Hematopoietic multipotent progenitor cell treated with erythropoietin and hydrocortisone succinate and interleukin-3 and kit ligand, for 8 days (in vitro differentiated cells): ENCODE measurements around the gene LRP1B.

Experiments used
- DNase-seq: peaks from one replicate; pipeline ENCODE4 v3.0.0-alpha.2; 2015

The LRP1B gene

DNA sequence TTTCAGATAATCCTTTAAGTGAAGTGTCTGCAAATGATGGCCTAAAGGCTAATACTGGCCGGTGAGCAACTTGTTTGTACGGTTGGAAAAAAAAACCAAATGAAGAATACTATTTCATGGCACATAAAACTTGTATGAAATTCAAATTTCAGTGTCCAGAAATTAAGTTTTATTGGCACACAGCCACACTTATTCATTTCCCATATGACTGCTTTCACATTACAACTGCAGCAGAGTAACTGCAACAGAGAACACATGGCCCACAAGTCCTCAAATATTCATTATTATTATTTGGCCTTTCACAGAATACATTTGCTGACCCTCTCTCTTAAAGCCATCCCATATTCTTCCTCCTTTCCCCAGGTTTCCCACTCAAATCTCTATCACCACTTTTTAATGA is 1268.6 kb downstream of the LRP1B start:
- no peak for DNase-seq

DNA sequence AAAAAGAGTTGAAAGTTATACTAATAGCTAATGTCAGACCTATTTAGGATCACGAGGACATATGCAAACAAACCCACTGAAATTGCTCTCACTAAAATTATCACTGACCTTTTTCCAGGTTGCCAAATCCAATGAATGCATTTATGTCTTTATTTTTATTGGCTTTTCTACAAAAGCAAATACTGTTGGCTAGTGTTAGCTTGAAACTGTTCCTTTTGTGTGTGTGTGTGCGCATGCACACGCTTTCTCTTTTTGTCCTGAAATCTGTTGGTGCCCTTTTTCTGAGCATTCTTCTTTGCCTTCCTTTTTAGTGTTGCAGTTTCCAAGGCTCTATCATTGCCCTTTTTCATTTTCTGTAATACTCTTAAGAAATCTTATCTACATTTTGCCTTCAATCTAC is 1269.2 kb downstream of the LRP1B start:
- DNase-seq, result no peak

DNA sequence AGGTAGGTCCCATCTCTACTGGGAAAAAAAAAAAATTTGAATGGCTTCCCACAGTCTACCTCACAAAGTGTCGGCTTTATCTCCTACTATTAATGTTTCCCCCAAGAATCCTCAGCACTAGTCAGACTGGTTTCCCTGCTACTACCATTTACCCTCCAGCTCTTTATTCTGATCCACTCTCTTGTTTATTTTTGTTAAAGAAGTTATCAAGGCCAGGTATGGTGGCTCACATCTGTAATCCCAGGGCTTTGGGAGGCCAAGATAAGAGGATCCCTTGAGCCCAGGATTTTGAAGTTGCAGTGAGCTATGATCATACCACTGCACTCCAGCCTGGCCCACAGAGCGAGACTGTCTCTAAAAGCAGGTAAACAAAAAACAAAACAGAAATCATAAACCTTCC is 1275.3 kb downstream of the LRP1B start:
- no peak for DNase-seq

DNA sequence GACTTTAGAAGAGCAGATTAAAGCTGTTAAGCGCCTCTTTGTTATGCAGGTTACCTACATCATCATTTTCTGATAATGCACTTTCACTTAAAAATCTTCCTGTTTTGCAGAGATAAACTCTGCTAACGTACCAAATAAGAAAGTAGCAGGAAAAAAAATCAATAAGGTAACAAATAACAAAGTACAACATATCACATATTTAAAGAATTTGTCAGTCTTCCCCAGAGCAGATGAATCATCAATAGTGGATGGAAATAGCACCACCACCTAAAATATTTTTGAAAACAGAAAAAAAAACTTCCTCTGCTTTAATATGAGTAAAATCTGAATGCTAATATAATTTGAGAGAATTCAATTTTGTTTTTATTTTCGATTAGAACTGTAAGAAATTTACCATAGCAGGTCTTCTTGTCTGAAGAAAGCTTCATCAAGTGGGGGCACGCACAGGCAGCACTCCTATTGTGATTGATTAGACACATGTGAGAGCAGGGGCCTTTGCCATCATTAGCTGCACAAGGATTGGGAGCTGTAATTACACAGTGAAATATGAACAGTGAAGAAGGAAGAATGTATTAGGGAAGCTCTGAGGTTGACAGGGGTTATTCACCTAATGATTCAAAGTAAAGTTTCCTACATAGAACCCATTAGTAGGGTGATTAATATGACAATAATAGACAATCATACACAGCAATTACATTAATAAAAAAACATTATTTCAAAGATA is 1279.4 kb downstream of the LRP1B start:
- DNase-seq, result no peak

DNA sequence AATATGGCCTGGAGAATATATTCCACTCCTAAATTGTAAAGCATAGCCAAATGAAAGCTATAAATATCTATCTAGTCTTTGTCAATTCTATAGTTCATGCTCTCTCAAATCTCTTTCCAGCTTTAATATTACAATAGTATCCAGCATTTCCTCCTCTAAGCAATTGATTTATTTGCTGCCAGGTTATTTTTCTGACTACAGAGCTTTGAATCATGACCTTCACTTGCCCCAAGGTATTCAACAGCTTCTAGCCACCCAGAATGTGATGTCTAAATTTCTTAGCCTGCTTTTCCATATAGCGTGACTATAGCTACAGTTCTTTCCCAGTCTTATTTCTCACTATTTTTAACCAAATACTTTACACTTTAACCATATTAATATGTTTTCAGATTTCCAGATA is 1287.6 kb downstream of the LRP1B start:
- DNase-seq, result no peak

DNA sequence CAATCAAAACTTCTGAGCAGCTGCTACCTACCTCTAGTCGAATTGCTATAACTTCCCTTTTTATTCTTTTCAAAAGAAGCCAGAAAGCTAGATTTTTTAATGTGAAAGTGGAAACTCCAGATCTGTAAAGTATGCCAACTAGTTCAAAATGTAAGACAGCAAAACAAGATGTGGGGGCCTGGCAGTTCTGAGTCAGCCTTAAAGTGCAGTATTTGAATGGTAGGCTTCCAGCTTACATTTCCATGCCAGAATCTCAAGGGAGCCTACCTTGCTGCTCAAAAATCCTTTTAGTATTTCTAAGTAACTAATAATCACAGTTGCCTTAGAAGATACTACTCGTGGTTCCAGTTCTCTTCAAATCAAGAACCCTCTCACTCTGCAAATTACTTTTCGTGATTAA is 1288.7 kb downstream of the LRP1B start:
- no peak for DNase-seq

DNA sequence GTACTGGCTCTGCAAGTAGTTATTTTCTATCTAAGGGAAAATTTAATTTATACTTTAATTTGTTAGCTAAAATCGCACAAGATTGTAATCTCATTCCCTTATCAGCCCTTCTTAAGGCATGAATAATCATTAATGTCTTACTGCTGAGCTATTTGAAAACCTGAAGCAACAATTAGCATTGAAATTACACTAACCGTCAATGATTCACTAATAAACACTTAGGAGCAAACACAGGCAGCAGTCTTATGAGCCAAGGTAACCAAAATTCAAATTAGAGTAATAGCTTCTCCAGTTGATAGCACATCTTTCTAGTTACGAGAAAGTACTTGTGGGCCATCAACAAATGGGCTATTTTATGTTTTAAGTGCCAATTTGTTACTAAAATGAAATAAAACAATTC is 1289.7 kb downstream of the LRP1B start:
- no peak for DNase-seq

DNA sequence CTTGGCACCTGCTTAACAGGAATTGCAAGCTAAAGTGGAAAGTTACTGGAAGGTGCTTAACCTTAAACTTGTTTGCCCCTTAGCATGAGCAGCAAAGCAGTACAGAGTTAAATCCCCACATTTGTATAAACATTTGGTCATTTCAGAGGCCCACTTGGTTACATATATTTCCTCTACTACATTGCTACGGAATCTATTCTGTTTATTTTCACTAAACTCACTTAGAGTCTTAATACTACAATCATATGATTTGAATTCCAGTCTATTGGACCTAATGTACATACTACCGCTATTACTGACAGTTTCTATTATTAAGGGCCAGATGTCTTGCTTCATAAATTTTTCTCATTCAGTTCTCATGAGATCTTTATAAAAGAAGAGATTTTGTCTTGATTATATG is 1294.0 kb downstream of the LRP1B start:
- DNase-seq, result no peak

DNA sequence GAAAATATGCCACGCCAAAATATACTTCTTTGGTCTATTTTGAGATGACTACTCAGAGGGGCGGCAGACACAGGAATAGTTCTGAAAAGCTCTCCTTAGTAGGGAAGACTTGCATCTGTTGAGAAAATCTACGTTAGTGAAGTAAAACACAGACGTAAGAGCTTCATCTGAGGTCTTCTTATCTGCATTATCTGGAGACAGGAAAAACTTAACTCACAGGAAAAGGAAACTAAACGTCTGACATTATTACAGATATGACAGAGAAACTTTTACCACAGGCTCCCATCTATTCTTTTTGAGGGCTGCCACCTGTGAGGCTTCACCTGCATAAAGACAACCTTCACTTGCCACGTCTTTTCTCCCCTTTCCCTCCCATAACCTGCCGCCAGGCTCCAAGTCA is 1295.7 kb downstream of the LRP1B start:
- no peak for DNase-seq

DNA sequence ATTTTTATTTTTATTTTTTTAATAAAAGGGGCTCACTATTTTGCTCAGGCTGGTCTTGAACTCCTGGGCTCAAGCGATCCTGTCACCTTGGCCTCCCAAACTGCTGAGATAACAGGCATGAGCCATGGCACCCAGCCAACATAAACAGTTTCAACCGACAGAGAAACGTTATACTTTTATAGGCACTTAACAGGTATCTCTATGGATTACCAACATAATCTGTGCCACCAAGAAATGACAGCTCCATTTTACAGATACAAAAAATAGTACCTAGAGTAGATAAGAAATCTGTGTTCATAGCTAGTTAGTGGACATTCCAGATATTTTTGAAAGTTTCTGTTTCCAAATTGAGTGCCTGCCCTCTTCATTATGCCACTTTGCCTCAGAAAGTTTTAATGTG is 1316.7 kb downstream of the LRP1B start:
- DNase-seq, result no peak

DNA sequence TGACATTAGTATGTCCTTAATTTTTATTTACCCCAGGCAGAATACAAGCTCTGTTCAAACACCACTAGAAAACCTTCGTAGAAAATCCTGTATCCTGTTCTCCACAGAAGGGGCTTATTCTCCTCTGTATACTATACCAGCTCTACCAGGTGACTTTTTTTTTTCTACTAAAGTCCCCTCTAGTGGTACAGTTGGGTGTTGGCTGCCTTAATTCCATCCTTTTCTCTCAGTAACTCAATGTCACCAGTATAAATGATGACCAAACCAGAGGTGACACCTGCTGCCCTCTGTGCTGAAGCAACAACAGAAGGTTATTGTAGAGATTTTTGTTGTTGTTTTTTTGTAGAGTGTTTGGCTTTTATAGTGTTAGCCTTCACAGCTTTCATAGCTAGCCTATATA is 1322.0 kb downstream of the LRP1B start:
- DNase-seq, result no peak

DNA sequence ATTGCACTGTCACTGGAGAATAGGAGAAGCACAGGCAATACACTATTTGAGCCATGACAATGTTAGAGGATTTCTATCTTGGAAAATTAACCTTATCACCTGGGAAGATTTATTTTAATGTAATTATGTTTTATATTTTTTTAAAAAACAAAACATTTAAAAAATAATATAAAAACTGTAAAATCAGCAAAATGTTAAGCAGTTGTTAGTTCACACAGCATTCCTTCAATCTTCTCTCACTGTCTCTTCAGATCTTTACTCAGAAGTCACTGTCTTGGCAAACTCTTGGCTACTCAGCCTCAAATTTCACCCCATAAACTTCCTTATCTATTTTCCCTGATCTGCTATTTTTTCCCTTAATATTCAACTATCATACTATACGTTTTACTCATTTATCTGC is 1322.6 kb downstream of the LRP1B start:
- no peak for DNase-seq

DNA sequence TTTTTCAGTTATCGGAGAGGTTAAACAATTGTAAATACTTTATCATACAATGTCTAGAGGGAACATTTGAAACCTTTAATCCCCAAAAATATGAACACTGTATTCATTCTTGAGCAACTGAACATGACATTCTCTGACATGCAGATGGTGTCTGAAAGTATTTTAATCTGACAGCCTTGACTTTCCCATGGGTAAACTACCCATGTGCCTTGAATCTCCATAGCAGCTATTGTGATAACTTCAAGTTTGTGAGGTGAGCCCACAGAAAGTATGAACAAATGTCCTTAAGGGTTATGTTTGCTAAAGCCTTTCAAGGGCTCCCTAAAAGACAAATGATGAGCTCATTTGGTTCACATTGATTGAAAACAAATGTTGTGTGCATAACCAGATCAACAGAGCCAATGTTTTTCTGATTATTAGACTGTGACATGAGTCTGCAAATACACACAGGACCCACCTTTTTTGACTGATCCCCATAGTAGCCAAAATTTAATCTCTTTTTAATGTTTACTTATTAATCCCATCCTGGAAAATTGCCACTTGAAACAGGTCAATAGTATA is 1326.0 kb downstream of the LRP1B start:
- no peak for DNase-seq

DNA sequence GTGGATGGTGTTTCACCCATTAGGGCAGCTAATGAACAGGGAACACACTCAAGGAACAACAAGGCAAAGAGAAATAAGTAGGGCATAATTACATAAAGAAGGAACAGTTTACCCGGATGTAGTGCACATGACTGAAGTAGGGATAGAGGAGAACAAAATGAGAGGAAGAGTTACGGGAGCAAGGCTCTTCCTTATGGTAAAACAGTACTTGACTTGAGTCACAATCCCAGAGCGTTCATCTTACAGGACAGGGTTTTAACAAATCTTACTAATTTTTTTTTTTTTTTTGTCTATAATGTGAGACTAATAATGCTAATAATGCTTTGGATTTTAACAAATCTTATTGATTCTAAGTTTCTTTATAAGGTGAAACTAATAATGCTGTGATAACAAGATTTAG is 1329.5 kb downstream of the LRP1B start:
- no peak for DNase-seq

DNA sequence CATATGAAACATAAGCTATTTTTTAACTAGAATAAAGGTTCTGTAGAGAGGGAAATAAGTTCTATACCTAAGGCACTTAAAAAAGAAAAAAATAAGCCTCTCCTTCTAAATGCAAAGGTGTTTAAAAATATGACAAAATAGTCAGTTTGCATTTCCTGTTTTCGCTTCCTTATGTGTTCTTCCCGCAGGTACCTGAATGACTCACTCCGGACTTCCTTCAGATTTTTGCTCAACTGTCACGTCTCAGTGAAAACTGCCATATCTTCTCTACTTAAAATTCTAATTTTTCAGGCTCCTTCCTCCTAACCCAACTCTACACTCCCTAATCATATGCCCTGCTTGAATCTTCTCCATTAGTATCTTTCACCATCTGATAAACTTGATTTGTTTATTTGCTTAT is 1333.1 kb downstream of the LRP1B start:
- DNase-seq, result no peak

DNA sequence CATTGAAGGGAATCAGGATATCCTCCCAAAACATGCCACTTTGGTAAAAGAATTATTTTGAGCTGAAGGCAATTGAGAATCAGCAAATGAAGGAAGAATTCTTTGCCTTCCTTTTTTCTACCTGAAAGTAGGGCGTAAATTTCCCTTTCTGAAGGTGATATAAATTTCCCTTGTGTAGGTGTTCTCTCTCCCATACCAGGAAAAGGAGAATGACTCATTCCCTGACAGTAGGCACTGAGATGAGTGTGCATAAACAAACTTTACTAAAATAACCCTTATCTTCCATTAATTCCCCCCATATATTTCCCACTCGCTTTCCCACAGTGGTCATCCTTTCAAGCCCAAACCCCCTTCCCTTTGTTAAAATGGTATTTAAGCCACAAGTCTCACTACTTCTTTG is 1339.0 kb downstream of the LRP1B start:
- no peak for DNase-seq

DNA sequence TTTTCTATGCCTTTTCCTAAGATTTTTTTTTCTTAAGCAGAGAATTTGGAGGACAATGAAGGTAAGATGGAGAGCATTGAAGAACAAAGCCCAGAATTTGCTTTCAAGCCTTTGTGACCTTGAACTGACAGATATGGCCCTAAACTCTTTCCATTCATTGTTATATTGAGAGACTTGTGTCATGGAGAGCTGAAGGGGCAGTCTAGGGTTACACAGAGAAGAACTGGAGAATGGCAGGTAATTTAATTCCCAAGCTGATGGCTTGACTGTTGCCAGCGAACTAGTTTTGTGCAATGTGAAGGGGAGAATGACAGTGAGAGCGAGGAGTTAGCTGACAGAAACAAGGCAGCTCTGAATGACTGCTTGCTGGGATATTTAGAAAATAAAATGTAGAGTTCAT is 1344.2 kb downstream of the LRP1B start:
- DNase-seq, result no peak

DNA sequence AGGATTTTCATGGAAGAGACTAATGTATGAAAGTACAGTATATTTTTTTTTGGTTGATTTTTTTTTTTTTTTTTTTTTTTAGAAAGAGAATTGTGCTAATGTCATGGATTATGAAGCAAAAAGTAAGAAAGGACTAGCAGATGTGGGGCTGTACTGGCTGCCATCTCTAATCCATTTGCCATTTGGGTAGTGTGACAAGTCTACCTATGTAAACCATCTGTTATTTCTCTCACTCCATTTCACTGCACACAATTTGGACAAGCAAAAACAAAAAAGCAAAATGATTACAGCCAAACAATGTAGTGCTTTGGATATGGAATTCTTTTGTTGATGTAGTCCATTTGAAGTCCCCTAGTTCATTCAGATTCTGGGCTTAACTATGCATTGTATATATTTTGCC is 1355.4 kb downstream of the LRP1B start:
- DNase-seq, result no peak

DNA sequence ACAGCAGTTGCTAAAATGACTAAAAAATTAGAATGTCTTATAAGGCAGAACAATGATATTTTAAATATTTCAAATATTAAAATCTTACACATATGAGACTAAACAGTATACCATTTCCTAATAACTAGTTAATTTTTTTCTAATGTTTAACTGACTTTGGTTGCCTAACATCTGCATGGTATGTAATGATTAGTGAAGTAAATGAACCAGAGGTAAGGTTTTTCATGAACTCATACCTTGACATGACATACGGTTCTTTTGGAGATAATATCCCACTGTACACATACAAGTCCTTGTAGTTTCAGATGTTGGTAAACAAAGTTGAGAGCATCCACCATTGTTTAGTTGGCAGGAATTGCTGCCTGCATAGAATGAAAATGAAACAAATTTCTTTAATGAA is 1360.2 kb downstream of the LRP1B start:
- DNase-seq, result no peak

DNA sequence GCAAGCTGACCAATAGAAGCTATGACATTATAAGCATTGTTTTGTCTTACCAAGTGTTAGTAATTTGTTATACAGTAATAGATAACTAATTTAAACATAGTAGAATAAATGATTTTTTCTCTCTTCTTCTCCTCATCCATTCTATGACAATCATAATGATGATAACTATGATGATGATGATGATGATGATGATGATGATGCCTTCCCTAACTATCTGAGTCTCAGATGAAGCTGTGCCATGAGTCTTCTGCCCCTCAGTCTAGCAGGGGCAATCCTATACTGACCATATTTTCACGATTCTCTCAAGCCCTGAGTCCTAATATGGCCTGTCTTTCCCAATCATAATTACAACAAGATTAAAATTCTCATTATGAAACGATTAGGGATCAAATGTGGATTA is 1369.0 kb downstream of the LRP1B start:
- no peak for DNase-seq

DNA sequence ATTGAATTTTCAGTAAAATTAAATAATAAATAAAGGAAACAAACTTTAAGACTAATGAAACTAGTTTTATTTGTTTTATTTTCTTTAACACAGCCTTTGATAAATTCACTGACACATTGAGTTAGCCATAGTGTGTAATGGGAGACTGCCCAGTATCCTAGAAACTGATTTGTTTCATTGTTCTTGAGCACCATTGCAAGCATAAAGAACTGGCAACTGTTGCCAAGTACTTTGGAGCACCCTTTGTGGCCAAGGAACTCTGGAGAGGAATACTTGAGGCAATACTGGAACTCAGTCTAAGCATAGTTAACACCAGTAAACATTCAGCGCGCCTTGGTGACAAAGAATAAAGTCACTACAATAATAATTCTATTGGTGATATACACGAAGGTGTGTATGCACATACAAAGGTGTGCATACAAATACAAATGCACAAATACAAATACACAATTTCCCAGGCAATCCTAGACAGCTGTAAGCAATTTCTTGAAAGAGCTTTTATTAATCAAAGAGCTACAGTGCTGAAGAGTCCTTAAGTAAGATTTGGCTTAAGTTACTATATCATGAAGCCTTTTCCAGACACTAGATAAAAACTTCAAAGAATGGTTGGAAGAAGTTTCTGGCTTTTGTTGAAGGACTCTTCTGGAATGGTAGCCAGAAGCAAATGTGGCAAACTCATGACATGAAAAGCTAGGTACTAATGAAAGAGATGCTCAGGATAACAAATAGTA is 1371.2 kb downstream of the LRP1B start:
- DNase-seq, result no peak

DNA sequence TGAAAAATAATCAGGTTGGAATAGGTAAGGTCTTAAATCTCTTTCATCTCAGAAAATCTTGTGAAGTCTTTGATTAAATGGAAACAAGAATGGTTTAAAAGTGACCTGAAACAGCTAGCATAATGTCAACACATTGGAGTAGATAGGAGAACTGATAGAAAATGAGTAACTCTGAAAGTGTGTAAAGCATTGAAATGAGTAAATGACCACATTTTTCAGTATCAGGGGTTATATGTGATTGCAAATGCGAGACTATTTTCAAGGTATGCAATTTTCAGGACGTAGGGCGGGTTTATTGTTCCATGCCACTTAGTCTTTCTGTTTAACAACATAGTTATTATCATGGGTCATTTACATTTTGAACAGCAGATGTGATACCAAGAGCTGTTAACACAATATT is 1383.2 kb downstream of the LRP1B start:
- DNase-seq, result no peak

DNA sequence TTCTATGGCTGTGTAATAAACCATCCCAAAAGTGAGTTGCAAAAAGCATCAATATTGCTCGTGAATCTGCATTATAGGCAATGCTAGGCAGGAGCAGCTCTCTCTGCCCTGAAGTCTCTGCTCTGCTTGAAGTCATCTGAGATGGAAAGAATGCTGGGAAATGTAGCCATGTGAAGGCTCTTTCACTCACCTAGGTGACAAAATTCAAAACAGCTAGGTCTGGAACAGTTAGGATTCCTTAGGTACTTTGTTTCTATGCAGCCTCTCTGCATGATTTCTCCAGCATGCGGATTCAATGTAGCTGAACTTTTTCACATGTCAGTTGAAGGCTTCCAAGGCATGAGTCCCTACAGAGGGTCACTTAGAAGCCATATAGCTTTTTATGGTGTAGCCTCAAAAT is 1383.7 kb downstream of the LRP1B start:
- no peak for DNase-seq

DNA sequence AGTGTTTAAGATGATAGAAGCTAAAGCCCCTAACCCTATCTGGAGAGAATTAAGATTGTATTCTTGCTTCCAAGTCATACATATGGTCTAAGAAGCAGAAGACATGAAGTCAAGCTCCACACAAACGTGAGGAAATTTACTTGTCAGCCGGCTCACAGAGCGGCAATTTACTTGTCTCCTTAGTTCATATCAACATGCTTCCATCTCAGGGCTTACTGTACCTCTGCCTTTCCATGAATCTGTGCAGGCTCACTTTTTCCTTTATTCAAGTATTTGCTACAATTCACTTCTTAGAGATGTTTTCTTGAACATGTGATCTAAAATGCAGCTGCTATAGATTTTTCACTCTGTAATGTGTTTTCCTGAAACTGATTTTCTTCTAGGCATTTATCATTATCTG is 1386.4 kb downstream of the LRP1B start:
- DNase-seq, result no peak

DNA sequence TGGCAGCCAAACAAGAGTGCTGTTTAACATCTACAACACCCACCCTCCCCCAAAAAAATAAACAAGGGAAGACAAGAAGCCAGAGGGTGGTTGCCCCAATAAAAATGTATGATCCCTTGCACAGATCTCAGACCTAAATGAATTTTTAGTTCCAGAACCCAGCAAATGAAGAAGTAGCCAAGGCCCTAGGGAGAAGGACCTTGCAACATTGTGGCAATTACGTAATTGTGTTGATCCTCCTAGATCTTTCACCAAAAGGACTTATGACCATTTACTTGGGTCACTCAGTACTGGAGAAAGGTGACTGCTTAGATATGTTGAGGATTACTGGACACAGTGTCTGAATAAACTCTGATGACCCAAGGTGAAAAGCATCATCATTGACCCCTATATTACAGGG is 1393.8 kb downstream of the LRP1B start:
- no peak for DNase-seq
